H1 (cell line): ENCODE results near the gene SH2B3. TPM values are rescaled to one million over a fixed set of nuclear protein-coding genes. Genes with fewer than 3 reads are reported as not detected.

Source experiments
- CHD7 ChIP-seq: fragments of 300-600 bp; sonication (generic); IDR thresholded peaks from 2 replicates; pipeline ENCODE4 v1.7.1; 2012; ENCODE audit warnings: low read length, moderate library complexity, mild to moderate bottlenecking, inconsistent platforms; ENCODE audit not compliant: insufficient replicate concordance
- CTCF ChIP-seq, 3 experiments: IDR thresholded peaks; 1 replicate in 2 of 3; 2 replicates in 1 of 3; pipeline versions ENCODE4 v1.5.1 to v1.6.1; 2011; ENCODE audit warnings: low read length in 3 of 3, mild to moderate bottlenecking in 3 of 3, inconsistent platforms in 2 of 3, low read depth in 1 of 3, moderate library complexity in 1 of 3; ENCODE audit not compliant: insufficient read depth in 1 of 3; ENCODE audit errors: control extremely low read depth in 1 of 3
- EGR1 ChIP-seq: IDR thresholded peaks from 2 replicates; pipeline ENCODE4 v1.6.1; 2011; ENCODE audit warnings: low read depth, low read length, borderline replicate concordance
- HDAC6 ChIP-seq: IDR thresholded peaks from one replicate; pipeline ENCODE4 v1.7.1; 2012; ENCODE audit warnings: low read depth, mild to moderate bottlenecking, inconsistent platforms, low read length, moderate library complexity
- polyA plus RNA-seq, 7 experiments: library from polyadenylated mRNA; depleted of rRNA in 3 of 7; stranded (reverse) in 5 of 7; unstranded in 2 of 7; fragments of >200 nt in 5 of 7; fragments of 200-250 nt in 2 of 7; gene quantifications; 1 replicate in 5 of 7; 2 replicates in 1 of 7; 4 replicates in 1 of 7; pipeline versions ENCODE4 v1.2.1 to v1.2.3, GENCODE V29; 2011 to 2013; ENCODE audit warnings: missing spikeins in 2 of 7, mixed read lengths in 2 of 7
- total RNA-seq: library from RNA; stranded (reverse); fragmentation: NEBNext Ultra II Directional; extraction: Animal tissue kit (Norgen Biotek cat#: 25700); gene quantifications from 2 replicates; pipeline ENCODE4 v1.2.1, GENCODE V29; 2021

Gene SH2B3
- total and polyA plus RNA-seq, 2 of the 8 experiments (the other 6 are each of a cell fraction or from before 2014, with no cell fraction given) = 20.8 to 34.1 TPM

GRCh38 chr12:111427417-111428074 is 21.8 kb downstream of the SH2B3 start (continued):
- TF ChIP-seq CHD7 (no peak), HDAC6 (no peak), EGR1 (no peak), CTCF (IDR thresholded peaks at IDR 0.05; ENCODE audit: control extremely low read depth in 1 of 3, insufficient read depth in 1 of 3, low read depth in 1 of 3, low read length in 3 of 3) (no peak)
- TF ChIP-seq, all 59 proteins: peak for 0
